Mucosa of descending colon (tissue), 3 donors: ENCODE measurements around the gene DENND1A. TPM values are rescaled to one million over a fixed set of nuclear protein-coding genes. Genes with fewer than 3 reads are reported as not detected.

Experiments
- ATAC-seq: fragments of 200-7000 bp; cut with Tn5 transposase; one replicate; pipeline ENCODE4 v1.9.1; 2020; ENCODE audit warnings: mild to moderate bottlenecking, moderate library complexity
- DNase-seq, 3 donors: peaks; one replicate each; pipeline ENCODE4 v3.0.0-alpha.2; 2020
- H3K36me3 ChIP-seq: fragments of 200-600 bp; one replicate; pipeline ENCODE4 v1.8.0; 2021; ENCODE audit warnings: low read depth, mild to moderate bottlenecking
- H3K4me1 ChIP-seq: fragments of 200-600 bp; one replicate; pipeline ENCODE4 v1.8.0; 2021; ENCODE audit warnings: low read depth, mild to moderate bottlenecking
- H3K4me3 ChIP-seq: fragments of 200-600 bp; one replicate; pipeline ENCODE4 v1.8.0; 2021; ENCODE audit warnings: mild to moderate bottlenecking
- H3K9me3 ChIP-seq: fragments of 200-600 bp; one replicate; pipeline ENCODE4 v1.8.0; 2021; ENCODE audit warnings: mild to moderate bottlenecking
- CTCF ChIP-seq: fragments of 200-600 bp; IDR thresholded peaks from one replicate; pipeline ENCODE4 v1.8.0; 2022; ENCODE audit warnings: antibody characterized with exemption, mild to moderate bottlenecking
- intact Hi-C, 2 donors: fragments of 100-400 bp; cut with DNase I in 1 of 2; cut with micrococcal nuclease in 1 of 2; formaldehyde crosslinking; loops; one replicate each; pipeline versions ENCODE4 v1.11.0 to v1.11.1; 2022; cut with DNase I, micrococcal nuclease
- total RNA-seq, 3 donors: library from RNA; stranded (reverse); fragmentation: NEBNext Ultra II Directional in 2 of 3; extraction: Animal tissue kit (Norgen Biotek cat#: 25700) in 2 of 3; gene quantifications; one replicate each; pipeline versions ENCODE4 v1.2.1 to v1.2.4, GENCODE V29; 2021 to 2023
- donor health status: DM: no; HTN: no; CAD: no; lungs with moderate emphysema.
- donor health status: DM: no; HTN: no; CAD: no.
- donor health status: DM: no; HTN: yes; CAD: no.

Gene DENND1A
- total RNA-seq, 3 donors from 2014 or later = 32.8 to 50.0 (median 35.1) TPM

GRCh38 chr9:123518338-123518737 is 411.6 kb downstream of the DENND1A start:
- Histone ChIP-seq H3K9me3 (no peaks in the 10 kb centered on the region), H3K4me3 (no peak overlapping the region), H3K36me3 (no peaks in the 10 kb centered on the region), H3K4me1 (no peaks in the 10 kb centered on the region)
- DNase-seq (no peak), ATAC-seq (no peak)
- intact Hi-C loops = no loop called here
- no peak for TF ChIP-seq CTCF

- no peak for TF ChIP-seq CTCF
- ATAC-seq (no peak), DNase-seq (no peak)
- no peak overlapping the region for H3K4me3 ChIP-seq
- no peaks in the 10 kb centered on the region for H3K4me1 ChIP-seq
- no peaks in the 10 kb centered on the region for H3K9me3 ChIP-seq
- no peaks in the 10 kb centered on the region for H3K36me3 ChIP-seq
- intact Hi-C loops = no loop called here
Measured at GRCh38 chr9:123517512-123517911, 412.4 kb downstream of the DENND1A start.

- intact Hi-C loops = no loop called here
- no peak for TF ChIP-seq CTCF
- H3K4me1 ChIP-seq = no peaks in the 10 kb centered on the region
Measured at GRCh38 chr9:123514766-123515165, 415.2 kb downstream of the DENND1A start.

GRCh38 chr9:123513554-123513953 is 416.4 kb downstream of the DENND1A start:
- no peak for DNase-seq
- Histone ChIP-seq H3K36me3 (no peaks in the 10 kb centered on the region), H3K9me3 (no peaks in the 10 kb centered on the region), H3K4me3 (no peak overlapping the region), H3K4me1 (no peaks in the 10 kb centered on the region)
- ATAC-seq = no peak
- TF ChIP-seq CTCF = no peak
- intact Hi-C loops = no loop called here

More at GRCh38 chr9:123514766-123515165, 415.2 kb downstream of the DENND1A start:
- no peak for DNase-seq
- no peaks in the 10 kb centered on the region for H3K36me3 ChIP-seq
- H3K9me3 ChIP-seq = no peaks in the 10 kb centered on the region
- no peak overlapping the region for H3K4me3 ChIP-seq
- no peak for ATAC-seq

GRCh38 chr9:123511326-123512277 is 418.3 kb downstream of the DENND1A start:
- ATAC-seq = no peak
- intact Hi-C loops = no loop called here
- Histone ChIP-seq H3K36me3 (no peaks in the 10 kb centered on the region), H3K4me3 (no peak overlapping the region), H3K9me3 (no peaks in the 10 kb centered on the region), H3K4me1 (no peaks in the 10 kb centered on the region)
- DNase-seq = no peak
- TF ChIP-seq CTCF = no peak
